ENCODE measurements around the gene SCARB1. TPM values are rescaled to one million over a fixed set of nuclear protein-coding genes. Genes with fewer than 3 reads are reported as not detected.
A peak's percentile ranks its signal among the peaks of the same experiment; 100 is the strongest.

Gene SCARB1
- total RNA-seq, 1 experiment from 2014 or later, result 38.0 TPM

GRCh38 chr12:124796303-124796960, 67.2 kb downstream of the SCARB1 start:
- DNase-seq (ENCODE audit: low read depth), result no peak

GRCh38 chr12:124795081-124795948, 68.3 kb downstream of the SCARB1 start:
- DNase-seq (ENCODE audit: low read depth), result no peak

GRCh38 chr12:124792961-124793441, 70.7 kb downstream of the SCARB1 start:
- DNase-seq (ENCODE audit: low read depth), result no peak

- DNase-seq (ENCODE audit: low read depth), result no peak
Measured at GRCh38 chr12:124792156-124792555, 71.5 kb downstream of the SCARB1 start.

- no peak for DNase-seq (ENCODE audit: low read depth)
Measured at GRCh38 chr12:124790650-124791400, 72.8 kb downstream of the SCARB1 start.

- no peak for DNase-seq (ENCODE audit: low read depth)
Measured at GRCh38 chr12:124788936-124789555, 74.6 kb downstream of the SCARB1 start.

GRCh38 chr12:124786061-124786964, 77.4 kb downstream of the SCARB1 start:
- DNase-seq (ENCODE audit: low read depth), result peak; percentile 84

- DNase-seq (ENCODE audit: low read depth), result no peak
Measured at GRCh38 chr12:124784871-124785572, 78.6 kb downstream of the SCARB1 start.

- no peak for DNase-seq (ENCODE audit: low read depth)
Measured at GRCh38 chr12:124783087-124783486, 80.6 kb downstream of the SCARB1 start.

- no peak for DNase-seq (ENCODE audit: low read depth)
Measured at GRCh38 chr12:124782132-124782531, 81.5 kb downstream of the SCARB1 start.

GRCh38 chr12:124780752-124781685, 82.6 kb downstream of the SCARB1 start:
- peak; percentile 47 for DNase-seq (ENCODE audit: low read depth)

GRCh38 chr12:124780336-124780735, 83.3 kb downstream of the SCARB1 start:
- DNase-seq (ENCODE audit: low read depth), result no peak

GRCh38 chr12:124779161-124780141, 84.2 kb downstream of the SCARB1 start:
- no peak for DNase-seq (ENCODE audit: low read depth)

- DNase-seq (ENCODE audit: low read depth), result no peak
Measured at GRCh38 chr12:124778411-124778810, 85.3 kb downstream of the SCARB1 start.

- no peak for DNase-seq (ENCODE audit: low read depth)
Measured at GRCh38 chr12:124777399-124778372, 86.0 kb downstream of the SCARB1 start.

- peak; percentile 53 for DNase-seq (ENCODE audit: low read depth)
Measured at GRCh38 chr12:124776125-124776513, 87.5 kb downstream of the SCARB1 start.
